Body of pancreas (tissue), 4 donors: ENCODE measurements around the gene A3GALT2.

Experiments used
- POLR2A ChIP-seq, 3 donors: fragments of 450-650 bp; IDR thresholded peaks; one replicate each; pipeline ENCODE4 v1.6.1; 2016; ENCODE audit warnings: antibody characterized with exemption in 3 of 3, mild to moderate bottlenecking in 2 of 3
- TF ChIP-seq, protein P1 (sequence below), 7 experiments: fragments of 450-650 bp in 4 of 7; fragments of 200-600 bp in 3 of 7; sonication (generic) in 3 of 7; IDR thresholded peaks; one replicate each; pipeline ENCODE4 v1.5.1; 2016 to 2019; ENCODE audit warnings: antibody characterized with exemption in 7 of 7

DNA sequence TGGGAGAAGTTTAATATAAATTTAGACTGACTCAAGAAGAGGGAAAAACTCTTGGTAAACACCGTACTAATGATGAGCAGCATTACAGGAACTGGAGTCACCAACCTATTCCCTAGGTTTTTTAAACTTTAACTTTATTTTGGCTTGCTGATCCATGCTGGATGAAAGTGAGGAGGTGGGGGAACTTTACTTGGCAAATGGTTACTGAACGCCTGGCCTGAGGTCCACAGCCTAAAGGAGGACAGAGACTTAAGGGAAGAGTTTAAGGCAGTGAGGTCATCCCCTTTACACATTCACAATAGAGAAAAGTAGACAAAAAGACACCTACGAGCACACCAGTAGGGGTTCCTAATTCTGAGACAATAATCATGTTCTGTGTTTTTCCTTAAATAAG lies 25.6 kb upstream of the A3GALT2 start:
- TF ChIP-seq, protein P1, sequence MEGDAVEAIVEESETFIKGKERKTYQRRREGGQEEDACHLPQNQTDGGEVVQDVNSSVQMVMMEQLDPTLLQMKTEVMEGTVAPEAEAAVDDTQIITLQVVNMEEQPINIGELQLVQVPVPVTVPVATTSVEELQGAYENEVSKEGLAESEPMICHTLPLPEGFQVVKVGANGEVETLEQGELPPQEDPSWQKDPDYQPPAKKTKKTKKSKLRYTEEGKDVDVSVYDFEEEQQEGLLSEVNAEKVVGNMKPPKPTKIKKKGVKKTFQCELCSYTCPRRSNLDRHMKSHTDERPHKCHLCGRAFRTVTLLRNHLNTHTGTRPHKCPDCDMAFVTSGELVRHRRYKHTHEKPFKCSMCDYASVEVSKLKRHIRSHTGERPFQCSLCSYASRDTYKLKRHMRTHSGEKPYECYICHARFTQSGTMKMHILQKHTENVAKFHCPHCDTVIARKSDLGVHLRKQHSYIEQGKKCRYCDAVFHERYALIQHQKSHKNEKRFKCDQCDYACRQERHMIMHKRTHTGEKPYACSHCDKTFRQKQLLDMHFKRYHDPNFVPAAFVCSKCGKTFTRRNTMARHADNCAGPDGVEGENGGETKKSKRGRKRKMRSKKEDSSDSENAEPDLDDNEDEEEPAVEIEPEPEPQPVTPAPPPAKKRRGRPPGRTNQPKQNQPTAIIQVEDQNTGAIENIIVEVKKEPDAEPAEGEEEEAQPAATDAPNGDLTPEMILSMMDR (IDR thresholded peaks at IDR 0.05), result no peak
- no peak for TF ChIP-seq POLR2A (IDR thresholded peaks at IDR 0.05)
